Endothelial cell of hepatic sinusoid (primary cell): ENCODE data around the gene SEC24B.
"Not testable (repeated sequence)": the region's sequence is repeated elsewhere in the genome, so short reads cannot be mapped to it uniquely, and the experiment has no call there.

Experiments used
- in situ Hi-C: cut with HindIII; loops from 2 replicates; pipeline ENCODE4 v1.10.0; 2017; ENCODE audit warnings: low sequenced_read_pairs

The SEC24B gene

GRCh38 chr4:109497511-109497910, 63.9 kb downstream of the SEC24B start:
- in situ Hi-C loops, result no loop called here

- in situ Hi-C loops, result no loop called here
These were observed 65.9 kb downstream of the SEC24B start for GRCh38 chr4:109499513-109499912.

- in situ Hi-C loops, result no loop called here
These were observed 73.3 kb downstream of the SEC24B start for GRCh38 chr4:109506890-109507289.

GRCh38 chr4:109510687-109511086, 77.1 kb downstream of the SEC24B start:
- in situ Hi-C loops, result loop anchor here (5.0 kb wide), 1 partner anchor 78 kb away; the partner anchor contains the start of gene SEC24B

- in situ Hi-C loops, result loop anchor here (5.0 kb wide), 1 partner anchor 79 kb away; the partner anchor contains the start of gene SEC24B
These were observed 77.8 kb downstream of the SEC24B start for GRCh38 chr4:109511414-109511813.

GRCh38 chr4:109513368-109513767, 79.8 kb downstream of the SEC24B start:
- in situ Hi-C loops, result loop anchor here (5.0 kb wide), 1 partner anchor 81 kb away; the partner anchor contains the start of gene SEC24B

GRCh38 chr4:109532182-109532581, 98.6 kb downstream of the SEC24B start:
- in situ Hi-C loops, result no loop called here

- in situ Hi-C loops, result no loop called here
These were observed 111.8 kb downstream of the SEC24B start for GRCh38 chr4:109545401-109545800.

- in situ Hi-C loops, result no loop called here
These were observed 113.8 kb downstream of the SEC24B start for GRCh38 chr4:109547394-109547793.

- in situ Hi-C loops, result no loop called here
These were observed 115.0 kb downstream of the SEC24B start for GRCh38 chr4:109548655-109549054.

- in situ Hi-C loops, result no loop called here
These were observed 118.6 kb downstream of the SEC24B start for GRCh38 chr4:109552237-109552636.

GRCh38 chr4:109553130-109553529, 119.5 kb downstream of the SEC24B start:
- in situ Hi-C loops, result no loop called here

- in situ Hi-C loops, result no loop called here
These were observed 121.4 kb downstream of the SEC24B start for GRCh38 chr4:109554971-109555370.

- in situ Hi-C loops, result no loop called here
These were observed 123.8 kb downstream of the SEC24B start for GRCh38 chr4:109557433-109557832.

GRCh38 chr4:109558095-109558494, 124.5 kb downstream of the SEC24B start:
- in situ Hi-C loops, result not testable (repeated sequence)

GRCh38 chr4:109559625-109559982, 126.0 kb downstream of the SEC24B start:
- in situ Hi-C loops, result no loop called here

- in situ Hi-C loops, result no loop called here
These were observed 126.5 kb downstream of the SEC24B start, which contains the start of gene MCUB for GRCh38 chr4:109559983-109560686. TSS of gene MCUB (plus strand) at chr4:109560246. CDS start at chr4:109560338, 92 bp downstream.

- in situ Hi-C loops, result no loop called here
These were observed 127.3 kb downstream of the SEC24B start for GRCh38 chr4:109560687-109561461.

GRCh38 chr4:109562457-109563239, 129.0 kb downstream of the SEC24B start:
- in situ Hi-C loops, result no loop called here

GRCh38 chr4:109571494-109571893, 137.9 kb downstream of the SEC24B start:
- in situ Hi-C loops, result no loop called here

GRCh38 chr4:109572154-109572553, 138.5 kb downstream of the SEC24B start:
- in situ Hi-C loops, result no loop called here
